Vagina (tissue), 2 donors: ENCODE data around the gene CDK6.

Experiments
- POLR2A ChIP-seq, 2 donors: fragments of 450-650 bp; IDR thresholded peaks; one replicate each; pipeline ENCODE4 v1.6.1; 2017; ENCODE audit warnings: antibody characterized with exemption in 2 of 2, mild to moderate bottlenecking in 2 of 2, moderate library complexity in 2 of 2
- TF ChIP-seq, protein P1 (sequence below), 3 experiments: fragments of 450-650 bp in 2 of 3; fragments of 200-600 bp in 1 of 3; sonication (generic) in 1 of 3; IDR thresholded peaks; one replicate each; pipeline ENCODE4 v1.5.1; 2017 to 2019; ENCODE audit warnings: antibody characterized with exemption in 3 of 3, mild to moderate bottlenecking in 2 of 3, moderate library complexity in 2 of 3

DNA sequence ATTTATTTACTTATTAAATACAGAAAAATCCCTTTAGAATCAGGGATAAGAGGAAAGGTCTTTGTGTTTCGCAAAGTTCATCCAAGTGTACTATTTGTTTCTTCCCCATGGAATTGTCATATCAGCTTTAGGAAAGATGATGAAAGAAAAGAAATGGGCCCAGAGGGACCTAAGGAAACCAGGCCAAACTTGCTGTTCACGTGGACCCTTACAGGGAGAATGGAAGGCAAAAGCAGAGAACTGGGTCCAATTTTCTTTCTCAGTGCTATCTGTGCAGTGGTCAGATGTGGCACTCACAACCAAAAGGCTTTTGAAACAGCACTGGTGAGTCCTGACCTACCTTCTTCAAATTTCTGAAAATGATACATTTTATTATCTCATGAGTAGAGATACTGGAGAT lies 192.6 kb downstream of the CDK6 start:
- TF ChIP-seq POLR2A (IDR thresholded peaks at IDR 0.05), result no peak
- TF ChIP-seq, protein P1, sequence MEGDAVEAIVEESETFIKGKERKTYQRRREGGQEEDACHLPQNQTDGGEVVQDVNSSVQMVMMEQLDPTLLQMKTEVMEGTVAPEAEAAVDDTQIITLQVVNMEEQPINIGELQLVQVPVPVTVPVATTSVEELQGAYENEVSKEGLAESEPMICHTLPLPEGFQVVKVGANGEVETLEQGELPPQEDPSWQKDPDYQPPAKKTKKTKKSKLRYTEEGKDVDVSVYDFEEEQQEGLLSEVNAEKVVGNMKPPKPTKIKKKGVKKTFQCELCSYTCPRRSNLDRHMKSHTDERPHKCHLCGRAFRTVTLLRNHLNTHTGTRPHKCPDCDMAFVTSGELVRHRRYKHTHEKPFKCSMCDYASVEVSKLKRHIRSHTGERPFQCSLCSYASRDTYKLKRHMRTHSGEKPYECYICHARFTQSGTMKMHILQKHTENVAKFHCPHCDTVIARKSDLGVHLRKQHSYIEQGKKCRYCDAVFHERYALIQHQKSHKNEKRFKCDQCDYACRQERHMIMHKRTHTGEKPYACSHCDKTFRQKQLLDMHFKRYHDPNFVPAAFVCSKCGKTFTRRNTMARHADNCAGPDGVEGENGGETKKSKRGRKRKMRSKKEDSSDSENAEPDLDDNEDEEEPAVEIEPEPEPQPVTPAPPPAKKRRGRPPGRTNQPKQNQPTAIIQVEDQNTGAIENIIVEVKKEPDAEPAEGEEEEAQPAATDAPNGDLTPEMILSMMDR (IDR thresholded peaks at IDR 0.05), result no peak
